HUDEP-2 (cell line): ENCODE measurements around the gene ST3GAL4.
A peak's percentile ranks its signal among the peaks of the same experiment; 100 is the strongest.

Experiments used
- DNase-seq, 76 experiments: peaks; one replicate each; lab custom pipeline; 2025; ENCODE audit not compliant: unreplicated experiment in 76 of 76; lab: John Stamatoyannopoulos, UW

ST3GAL4 gene

DNA sequence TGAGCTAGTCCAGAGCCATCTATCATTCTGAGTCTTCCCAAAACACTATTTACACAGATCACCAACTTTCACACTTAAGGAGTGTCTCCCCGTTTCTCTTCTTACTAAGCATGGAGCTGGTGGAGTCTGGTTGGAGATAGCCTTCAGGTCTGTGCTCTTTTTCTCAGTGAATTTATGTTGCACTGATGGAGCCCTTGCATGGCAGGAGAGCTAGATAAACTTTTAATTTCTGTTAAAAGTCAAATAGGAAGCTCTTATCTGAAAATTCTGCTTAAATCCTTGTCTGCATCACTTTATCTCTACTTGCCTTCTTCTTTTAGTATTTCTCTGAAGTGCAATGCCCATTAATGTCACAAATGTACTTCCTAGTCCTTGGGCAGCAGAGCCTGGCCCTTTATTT is 63.4 kb downstream of the ST3GAL4 start:
- DNase-seq: no peak

DNA sequence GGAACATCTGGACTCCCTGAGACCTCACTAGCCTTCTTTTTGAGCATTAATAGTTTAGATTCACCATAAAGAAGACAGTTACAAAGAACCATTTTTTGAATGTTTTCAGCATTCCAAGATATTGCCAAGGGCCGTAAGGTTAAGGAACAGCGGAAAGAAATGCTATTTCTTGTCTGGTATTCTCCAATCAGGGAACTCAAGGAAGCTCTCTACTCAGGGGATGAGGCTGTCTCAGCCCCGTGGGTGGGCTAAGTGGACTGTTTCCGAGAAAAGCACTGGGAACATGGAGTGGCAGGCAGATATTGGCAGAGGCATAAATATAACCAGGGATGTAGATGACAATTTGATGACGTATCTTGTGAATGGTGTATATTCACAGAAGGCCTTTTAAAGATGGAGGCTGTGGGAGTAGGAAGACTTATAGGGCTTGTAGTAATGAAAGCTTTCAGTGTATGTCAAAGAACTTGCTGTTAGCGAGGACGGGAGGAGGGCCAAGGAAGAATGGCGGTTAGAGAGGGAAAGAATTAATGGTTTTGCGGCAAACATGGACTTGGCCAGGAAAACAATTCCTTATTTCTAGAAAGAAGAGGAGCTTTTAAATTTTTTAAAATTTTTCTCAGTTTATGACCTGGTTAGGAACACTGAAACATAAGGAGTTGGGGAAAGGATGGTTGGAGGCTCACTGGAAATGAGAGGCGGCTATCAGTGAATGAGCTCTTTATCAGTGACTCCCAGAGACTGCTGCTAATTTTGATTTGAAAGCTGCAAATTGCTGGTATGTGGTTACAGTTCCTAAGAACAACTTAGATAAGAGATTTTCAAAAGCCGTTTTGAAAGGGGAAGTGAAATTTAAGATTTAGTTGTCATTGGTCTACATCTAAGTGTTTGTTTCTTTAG is 64.6 kb downstream of the ST3GAL4 start:
- peak in 57 of 76 experiments; percentile 2 to 91 (median 63) for DNase-seq

DNA sequence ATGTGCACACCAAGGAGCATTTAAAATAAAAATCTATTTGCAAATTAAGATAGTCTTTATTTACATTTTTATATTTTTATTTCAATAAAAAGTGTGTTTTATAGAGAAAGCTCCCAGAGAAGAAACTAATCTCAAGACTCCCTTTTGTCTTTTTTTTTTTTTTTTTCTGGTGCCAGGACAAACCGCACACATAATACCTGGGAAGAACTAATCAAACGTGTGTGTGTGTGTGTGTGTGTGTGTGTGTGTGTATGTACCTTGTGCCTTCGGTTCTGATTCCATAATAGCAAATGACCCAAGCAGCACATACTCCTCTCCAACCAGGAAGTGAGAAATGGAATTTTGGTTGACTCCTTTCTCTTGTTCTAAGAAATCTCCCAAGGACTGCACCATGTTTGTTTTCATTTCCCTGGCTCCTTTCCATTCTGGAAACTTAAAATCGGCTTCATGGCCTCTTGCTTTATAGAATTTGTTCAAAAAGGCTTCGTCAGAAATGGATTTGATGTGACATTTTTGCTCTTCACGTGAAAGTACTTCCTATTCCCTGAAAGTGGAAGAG is 65.3 kb downstream of the ST3GAL4 start:
- DNase-seq: no peak

DNA sequence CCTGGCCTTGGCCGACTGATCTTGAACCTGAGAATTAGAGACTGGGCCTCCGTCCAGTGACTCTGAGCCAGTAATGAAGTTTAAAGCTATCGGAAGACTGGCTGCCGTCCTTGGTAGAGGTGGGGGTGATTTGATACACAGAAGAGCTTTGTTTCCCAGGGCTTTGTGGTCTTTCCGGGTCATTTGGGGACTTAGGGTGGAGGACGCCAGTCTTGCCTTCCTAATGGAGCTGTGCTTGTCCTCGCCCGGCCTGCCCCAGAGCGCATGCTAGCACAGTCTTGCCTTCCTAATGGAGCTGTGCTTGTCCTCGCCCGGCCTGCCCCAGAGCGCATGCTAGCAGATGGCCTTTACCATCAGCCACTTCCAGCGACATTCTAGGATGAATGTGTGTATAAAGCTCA is 65.8 kb downstream of the ST3GAL4 start:
- no peak for DNase-seq

DNA sequence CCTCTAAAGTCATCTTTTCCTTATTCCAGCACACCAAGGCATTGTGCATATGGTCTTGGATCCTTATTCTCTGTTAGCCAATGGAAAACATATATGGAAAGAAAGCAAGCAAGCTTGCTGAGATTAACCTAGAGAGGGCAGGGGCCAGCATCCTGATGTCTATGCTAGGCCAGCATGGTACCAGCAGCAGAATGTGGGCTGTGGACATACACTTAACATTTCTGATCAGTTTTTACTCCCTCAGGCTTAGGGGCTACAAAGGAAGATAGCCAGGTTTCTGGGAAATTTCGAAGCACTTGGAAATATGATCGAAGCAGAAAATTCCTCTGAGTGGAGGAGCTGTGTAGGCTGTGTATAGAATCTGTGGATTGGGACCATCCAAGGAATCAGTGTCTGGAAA is 67.0 kb downstream of the ST3GAL4 start:
- DNase-seq: no peak

DNA sequence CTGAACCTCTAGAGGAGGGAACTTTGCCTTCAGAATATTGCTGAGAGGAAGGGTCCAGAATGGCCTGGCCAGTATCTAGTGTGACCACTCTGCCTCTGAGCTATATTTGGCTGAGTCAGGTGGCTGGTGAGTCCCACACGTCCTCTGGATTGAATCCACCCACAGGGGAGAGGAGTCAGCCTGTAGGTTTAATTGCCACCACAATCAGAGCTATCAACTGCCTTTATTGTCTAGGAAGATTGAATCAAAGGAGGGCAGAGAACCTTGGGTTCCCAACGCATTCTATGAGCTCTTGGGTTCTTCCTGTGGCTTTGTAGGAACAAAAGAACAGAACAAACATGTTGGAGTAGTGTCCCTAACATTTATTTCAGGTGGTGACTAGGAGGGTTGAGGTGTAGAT is 67.7 kb downstream of the ST3GAL4 start:
- no peak for DNase-seq

DNA sequence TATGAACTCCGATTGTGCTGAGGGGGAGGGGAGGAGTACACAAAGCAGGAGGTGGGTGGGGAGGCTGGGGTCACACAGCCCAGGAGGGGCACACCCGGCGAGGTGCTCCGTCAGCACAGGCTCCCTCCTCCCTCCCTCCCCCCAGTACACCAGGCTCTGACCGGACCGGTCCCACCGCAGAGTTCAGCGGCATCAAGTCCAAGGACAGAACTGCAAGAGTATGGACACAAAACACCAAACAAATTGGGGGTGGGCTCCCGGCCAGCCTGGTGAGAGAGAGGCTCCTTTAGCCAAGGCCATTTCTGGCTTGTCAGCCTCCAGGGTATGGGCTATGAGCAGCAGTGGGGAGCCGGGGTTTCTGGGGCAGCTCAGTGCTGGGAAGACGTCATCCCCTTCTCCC is 68.3 kb downstream of the ST3GAL4 start:
- DNase-seq: no peak

DNA sequence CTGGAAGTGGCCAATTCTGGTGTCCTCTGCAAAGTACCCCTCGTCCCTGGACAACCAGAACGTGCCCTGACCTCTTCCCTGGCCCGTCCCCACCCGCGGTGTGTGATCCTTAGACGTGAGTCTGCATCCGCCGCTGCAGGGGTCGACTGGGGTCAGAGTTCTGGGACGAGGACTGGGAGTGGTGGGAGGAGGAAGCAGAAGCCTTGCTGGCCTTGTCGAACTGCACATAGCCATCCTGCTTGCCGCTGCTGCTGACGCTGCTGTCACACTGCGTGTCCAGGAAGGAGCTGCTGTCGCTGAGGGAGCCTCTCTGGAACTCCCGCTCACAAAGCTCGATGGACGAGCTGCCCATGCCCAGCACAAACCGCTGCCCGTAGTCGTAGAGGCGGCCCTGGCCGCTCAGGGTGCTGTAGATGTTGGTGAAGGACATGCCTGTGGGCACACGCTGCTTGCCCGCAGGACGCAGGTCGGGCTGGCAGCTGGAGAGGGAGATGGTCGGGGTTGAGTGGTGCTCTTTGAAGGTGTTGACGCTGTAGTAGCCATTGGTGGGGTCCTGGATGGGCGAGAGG is 69.1 kb downstream of the ST3GAL4 start:
- no peak for DNase-seq

DNA sequence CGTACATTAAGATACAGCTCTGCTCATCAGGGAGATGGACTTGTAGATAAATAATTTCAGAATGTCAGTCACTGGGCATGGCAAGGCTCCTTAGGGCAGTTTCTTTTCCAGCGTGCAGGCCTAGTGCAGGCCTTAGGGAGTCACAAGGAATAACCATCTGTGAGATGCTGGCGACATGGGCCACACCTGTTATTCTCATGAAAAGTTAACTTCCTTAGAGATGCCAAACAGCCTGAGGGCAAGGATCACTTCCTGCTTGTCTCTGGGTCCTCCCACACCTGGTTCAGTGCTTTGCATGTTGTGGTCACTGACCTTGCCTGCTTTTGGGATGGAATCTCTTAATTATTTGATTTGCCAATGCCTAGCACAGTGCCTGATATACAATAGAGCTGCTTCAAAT is 70.6 kb downstream of the ST3GAL4 start:
- no peak for DNase-seq

DNA sequence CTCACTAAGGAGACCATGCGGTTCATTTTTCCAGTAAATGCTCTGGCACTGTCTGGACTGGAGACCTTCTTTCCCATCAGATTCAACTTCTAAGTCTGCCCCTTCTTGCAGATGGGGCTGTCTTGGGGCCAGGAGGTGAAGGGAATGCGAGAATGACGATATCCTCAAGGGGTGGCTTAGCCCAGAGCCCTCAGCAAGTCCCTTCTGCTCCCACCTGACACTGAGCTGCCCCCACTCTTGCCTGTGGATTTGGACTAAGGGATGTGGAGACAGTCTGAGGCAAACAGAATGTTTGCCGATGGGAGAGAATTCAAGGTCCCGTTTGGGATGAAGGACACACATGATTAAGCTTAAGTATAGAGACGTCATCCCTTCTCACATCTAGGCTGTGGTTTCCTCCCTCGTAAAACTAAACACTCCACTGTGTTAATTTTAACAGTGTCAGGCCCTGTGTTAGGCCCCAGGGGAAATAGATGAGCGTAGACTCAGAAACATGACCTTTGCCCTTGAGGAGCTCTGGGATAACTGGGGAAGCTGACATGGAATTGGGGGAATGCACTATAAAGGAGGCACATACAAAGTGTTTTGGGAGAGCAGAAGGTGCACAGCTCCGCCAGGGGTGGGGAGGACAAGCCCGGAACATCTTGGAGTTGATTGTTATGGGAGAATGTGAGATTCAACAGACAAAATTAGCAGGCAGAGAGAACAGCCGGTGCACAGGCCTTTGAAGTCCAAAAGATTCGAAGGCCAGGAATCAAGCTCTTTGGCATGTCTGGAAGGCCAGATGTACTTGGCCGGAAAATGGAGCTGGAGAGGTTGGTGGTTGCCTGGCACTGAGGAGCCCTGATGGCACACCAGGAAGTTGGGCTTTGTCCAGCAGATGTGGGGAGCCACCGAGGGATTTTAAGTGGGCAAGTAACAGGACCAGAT is 71.6 kb downstream of the ST3GAL4 start:
- no peak for DNase-seq

DNA sequence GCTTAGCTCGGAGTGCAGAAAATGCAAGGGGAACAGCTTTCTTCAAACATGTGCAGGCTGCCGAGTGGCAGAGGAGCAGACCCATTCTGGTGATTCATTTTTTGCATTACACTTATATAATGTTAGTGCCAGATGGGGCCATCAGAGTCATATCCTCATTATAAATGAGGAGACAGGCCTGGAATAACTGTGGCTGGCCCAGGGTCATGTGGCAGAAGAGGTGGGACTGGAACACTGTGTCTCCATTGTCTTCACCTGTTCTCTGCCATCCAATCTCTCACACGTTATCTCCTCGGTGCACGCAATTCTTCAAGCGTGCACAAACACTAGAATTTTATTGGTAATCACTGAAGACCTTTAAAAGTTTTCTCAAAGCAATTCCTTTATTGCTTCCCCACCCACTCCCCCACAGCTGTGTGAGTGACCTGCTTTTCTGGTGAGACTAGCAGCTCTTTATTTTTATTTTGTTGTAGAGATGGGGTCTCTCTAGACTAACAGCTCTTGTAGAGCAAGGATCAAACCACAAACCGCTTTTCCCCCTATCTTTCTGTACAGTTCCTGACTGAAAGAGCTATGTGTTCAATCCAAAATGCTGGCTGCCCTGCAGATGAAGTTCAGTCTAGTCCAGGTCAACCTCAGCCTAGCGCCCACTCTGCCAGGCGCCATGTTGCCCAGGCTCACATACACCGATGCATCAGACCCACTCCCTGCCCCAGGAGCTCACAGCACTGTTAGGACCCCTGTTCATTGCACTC is 75.3 kb downstream of the ST3GAL4 start:
- no peak for DNase-seq

DNA sequence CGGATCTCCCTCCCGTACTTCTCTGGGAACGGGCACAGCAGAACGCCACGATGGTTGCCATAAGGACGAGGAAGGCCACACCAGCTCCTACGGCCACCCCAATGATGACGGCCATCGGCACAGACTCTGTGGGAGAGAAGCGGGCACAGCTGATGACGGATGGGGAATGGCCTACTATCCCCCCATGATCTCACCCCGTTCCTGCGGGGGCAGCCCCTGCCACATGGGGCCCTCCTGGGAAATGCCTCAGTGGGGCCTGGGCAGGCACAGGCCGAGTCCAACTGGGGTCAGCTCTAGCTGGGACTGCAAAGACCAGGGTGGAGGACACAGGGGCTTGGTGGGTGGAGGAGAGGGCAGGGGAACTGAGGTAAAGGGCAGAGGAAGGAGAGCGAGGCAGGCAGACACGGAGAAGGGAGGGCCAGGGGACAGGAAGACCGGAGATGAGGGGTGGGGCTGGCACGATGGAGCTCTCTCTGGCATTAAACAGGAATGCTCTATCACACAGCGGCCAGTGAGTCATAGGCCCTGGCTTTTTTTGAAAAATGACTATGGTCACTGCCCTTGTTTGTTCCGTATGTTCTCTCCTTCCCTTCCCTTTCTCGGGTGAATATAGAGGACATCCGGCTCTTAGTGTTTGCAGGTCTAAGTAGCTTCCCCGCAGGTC is 76.0 kb downstream of the ST3GAL4 start:
- DNase-seq: no peak

DNA sequence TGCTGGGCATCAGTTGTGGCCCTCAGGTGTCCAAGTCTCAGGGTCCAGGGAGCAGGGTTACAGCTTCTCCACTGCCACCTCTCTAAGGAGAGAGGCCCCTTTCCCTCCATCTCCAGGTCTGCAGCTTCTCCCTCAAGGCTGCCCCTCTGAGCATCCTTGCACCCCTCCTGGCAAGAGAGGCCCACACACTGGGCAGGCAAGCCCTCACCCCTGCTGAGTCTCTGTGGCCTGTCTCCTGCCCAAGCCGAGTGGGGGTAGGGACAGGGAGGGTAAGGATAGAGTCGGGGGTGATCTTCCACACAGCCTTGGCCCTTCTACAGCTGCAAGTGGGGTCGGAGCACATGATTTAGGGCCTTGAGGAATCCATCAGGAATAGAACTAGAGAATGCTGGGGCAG is 76.6 kb downstream of the ST3GAL4 start:
- no peak for DNase-seq

DNA sequence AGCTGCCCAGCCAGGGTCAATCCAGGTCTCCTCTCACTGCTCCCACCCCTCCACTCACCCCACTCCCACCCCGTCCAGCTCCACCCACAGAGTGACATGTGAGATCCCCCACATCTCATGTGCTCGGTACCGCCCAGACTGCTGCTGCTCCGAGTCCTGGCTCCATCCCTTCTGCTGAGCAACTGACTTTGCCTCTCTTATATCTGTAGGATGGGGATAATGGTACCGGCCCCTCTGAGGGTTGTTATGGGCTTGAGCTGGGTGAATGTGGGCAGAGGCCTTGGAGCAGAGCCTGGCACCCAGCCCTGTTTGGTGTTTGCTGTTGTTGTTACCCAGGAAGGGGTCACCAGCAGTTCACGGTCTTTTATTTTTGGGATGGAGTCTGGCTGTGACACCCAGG is 77.0 kb downstream of the ST3GAL4 start:
- no peak for DNase-seq

DNA sequence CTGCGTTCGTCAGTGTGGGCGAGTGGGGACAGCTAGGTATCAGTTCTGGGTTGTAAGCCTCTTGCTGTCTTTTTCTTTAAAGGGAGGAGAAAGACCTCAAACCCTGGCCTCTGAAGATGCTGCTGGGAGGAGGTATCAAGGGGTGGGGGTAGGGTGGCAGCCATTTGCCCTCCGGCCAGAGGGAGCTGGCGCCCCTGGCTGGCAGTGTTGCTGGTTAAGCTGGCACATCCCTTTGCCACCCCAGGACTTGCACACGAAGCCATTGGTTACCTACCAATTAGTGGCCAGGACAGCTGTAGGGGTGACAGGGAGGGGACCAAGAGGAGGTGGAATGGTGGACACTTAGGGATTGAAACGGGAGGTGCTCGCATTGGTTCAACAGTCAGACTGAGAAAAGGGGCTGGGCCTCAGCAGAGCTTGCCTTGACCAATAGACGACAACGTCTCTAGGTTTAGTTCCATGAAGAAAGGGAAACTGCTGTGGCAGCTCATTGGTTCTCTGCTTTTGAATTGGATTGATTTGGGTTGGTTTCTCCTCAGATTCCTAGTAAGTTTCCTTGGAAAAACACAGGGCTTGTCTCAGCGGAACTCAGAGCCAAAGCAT is 77.9 kb downstream of the ST3GAL4 start:
- DNase-seq: no peak

DNA sequence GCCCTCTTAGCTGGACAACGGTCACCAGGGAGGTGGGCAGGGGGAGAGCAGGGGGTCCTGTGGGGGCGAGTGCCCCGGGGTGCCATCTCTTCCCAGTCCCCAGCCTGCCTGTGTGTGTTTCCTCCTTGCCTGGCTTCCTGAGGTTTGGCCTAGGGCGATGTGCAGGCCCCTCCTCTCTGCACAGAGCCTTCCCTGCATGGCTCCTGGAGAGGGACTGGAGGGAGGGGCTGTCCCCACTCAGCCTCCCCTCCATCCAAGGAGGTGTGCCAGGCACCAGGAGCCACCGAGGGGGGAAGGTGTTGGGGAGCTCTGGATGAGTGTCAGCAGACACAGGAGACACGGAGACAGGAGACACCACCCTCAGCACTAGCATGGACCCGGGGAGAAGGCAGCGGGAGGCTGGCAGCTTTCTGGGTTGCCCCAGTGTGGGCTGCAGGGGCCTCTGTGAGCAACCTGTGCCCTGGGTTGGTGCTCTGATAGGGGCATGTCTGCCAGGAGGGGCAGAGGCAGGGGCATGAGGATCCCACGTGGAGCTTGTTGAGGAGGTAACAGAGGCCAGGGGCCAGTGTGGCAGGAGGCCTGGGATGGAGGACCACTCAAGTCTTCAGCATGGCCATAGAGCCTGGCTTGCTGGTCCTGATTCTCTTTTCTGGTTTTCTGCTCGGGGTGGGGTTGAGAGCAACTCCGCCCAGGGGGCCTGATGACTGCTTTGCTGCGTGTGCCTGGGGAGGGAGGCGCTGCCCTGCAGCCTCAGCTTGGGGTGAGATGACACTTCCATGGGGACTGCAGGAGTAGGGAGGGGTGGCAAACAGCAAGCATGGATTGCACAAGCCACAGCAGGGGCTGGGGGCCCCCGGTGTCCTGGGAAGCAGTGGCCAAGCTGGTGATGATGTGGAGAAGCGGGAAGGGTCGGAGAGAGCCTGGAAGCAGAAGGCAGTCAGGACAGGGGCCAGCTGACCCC is 78.8 kb downstream of the ST3GAL4 start:
- DNase-seq: no peak

DNA sequence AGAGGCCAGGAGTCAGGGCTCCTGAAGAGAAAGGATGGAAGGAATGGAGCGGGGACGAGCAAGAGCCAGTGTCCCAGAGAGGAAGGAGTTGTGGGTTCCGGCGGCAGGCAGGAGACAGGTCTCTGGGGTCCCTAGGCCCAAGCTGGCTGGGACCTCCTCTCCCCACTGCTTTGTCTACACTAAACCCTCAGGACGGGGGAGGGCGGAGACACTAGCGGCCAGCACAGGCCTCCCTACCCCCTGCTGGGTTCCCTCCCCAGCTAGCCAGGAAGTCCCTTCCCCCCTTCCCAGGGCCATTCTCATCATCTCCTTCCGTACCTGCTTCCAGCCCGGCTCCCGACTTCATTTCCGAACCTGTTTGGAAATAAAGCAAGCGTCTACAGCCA is 79.5 kb downstream of the ST3GAL4 start:
- DNase-seq: no peak

DNA sequence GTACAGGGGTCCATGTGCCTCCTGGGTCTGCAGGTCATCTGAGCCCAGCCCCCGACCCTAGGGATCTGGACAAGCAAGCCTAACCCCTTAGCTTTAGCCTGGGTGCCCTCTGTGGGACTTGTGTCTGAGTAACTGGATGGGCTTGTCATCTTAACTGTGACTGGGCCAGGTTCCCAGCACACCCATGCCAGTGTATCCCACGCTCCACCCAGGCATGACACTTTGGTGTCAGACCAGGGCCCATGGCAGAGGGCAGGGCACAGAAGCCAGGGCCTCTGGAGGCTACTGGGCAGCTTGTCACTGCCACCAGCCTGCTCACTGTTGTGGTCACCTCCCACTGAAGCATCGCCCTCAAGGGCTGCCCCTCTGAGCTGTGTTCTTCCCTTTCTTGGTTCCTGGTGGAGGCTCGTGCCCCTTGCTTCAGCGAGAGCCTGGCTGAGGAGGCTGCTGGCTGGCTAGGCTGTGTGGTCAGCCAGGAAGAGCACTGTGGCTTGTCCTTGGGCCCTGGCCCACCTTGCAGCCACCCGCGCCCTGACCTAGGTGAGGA is 80.8 kb downstream of the ST3GAL4 start:
- no peak for DNase-seq
